HepG2 (cell line): Measurements from ENCODE around the gene RANGRF. TPM values are rescaled to one million over a fixed set of nuclear protein-coding genes. Genes with fewer than 3 reads are reported as not detected.

Source experiments
- CEBPB ChIP-seq: IDR thresholded peaks from 2 replicates; pipeline ENCODE4 v1.6.1; 2011; ENCODE audit warnings: low read depth, low read length, improper control_type of control experiment, borderline replicate concordance
- FOXK2 ChIP-seq: fragments of 450-650 bp; IDR thresholded peaks from 2 replicates; pipeline ENCODE4 v1.6.1; 2016
- GATA4 ChIP-seq: sonication (generic); IDR thresholded peaks from 2 replicates; pipeline ENCODE4 v1.6.1; 2016; ENCODE audit warnings: antibody characterized with exemption, low read depth, borderline replicate concordance
- NR3C1 ChIP-seq: sonication (generic); formaldehyde crosslinking; IDR thresholded peaks from 2 replicates; pipeline ENCODE4 v1.4.0; 2020; ENCODE audit warnings: missing genetic modification reagents
- RFX1 ChIP-seq: fragments of 450-650 bp; IDR thresholded peaks from 2 replicates; pipeline ENCODE4 v1.6.1; 2017
- TAF15 ChIP-seq: fragments of 200-400 bp; formaldehyde crosslinking; IDR thresholded peaks from one replicate; pipeline ENCODE4 v1.6.1; 2018; ENCODE audit warnings: mild to moderate bottlenecking, low read depth, low read length; ENCODE audit not compliant: poor library complexity, severe bottlenecking
- TBP ChIP-seq: sonication (generic); formaldehyde crosslinking; IDR thresholded peaks from 2 replicates; pipeline ENCODE4 v1.5.0; 2020; ENCODE audit warnings: missing genetic modification reagents
- ZBTB38 ChIP-seq: sonication (generic); formaldehyde crosslinking; IDR thresholded peaks from 2 replicates; pipeline ENCODE4 v1.5.1; 2020; ENCODE audit warnings: mild to moderate bottlenecking, missing genetic modification reagents
- ZBTB8A ChIP-seq: sonication (generic); formaldehyde crosslinking; IDR thresholded peaks from 2 replicates; pipeline ENCODE4 v1.4.0; 2020; ENCODE audit warnings: mild to moderate bottlenecking, low read depth, missing genetic modification reagents, borderline replicate concordance
- ZNF326 ChIP-seq: sonication (generic); formaldehyde crosslinking; IDR thresholded peaks from 2 replicates; pipeline ENCODE4 v1.4.0; 2020; ENCODE audit warnings: missing genetic modification reagents, borderline replicate concordance
- ZNF441 ChIP-seq: sonication (generic); formaldehyde crosslinking; IDR thresholded peaks from 2 replicates; pipeline ENCODE4 v1.7.0; 2021; ENCODE audit warnings: missing genetic modification reagents, borderline replicate concordance
- ZNF615 ChIP-seq: sonication (generic); formaldehyde crosslinking; IDR thresholded peaks from 2 replicates; pipeline ENCODE4 v1.5.0; 2020; ENCODE audit warnings: mild to moderate bottlenecking, missing genetic modification reagents, borderline replicate concordance
- ZNF772 ChIP-seq: sonication (generic); formaldehyde crosslinking; IDR thresholded peaks from 2 replicates; pipeline ENCODE4 v1.5.0; 2020; ENCODE audit warnings: mild to moderate bottlenecking, missing genetic modification reagents
- polyA plus RNA-seq, 8 experiments: library from polyadenylated mRNA; depleted of rRNA in 3 of 8; stranded (reverse) in 7 of 8; unstranded in 1 of 8; fragments of >200 nt; fragmentation: Illumina TruSeq in 4 of 8; extraction: Trizol in 4 of 8; gene quantifications; 2 replicates each; pipeline versions ENCODE4 v1.2.1 to v1.2.3, GENCODE V29; 2011 to 2016; ENCODE audit warnings: low read depth in 4 of 8, missing spikeins in 1 of 8, mixed read lengths in 1 of 8; ENCODE audit not compliant: insufficient read depth in 1 of 8
- total RNA-seq, 5 experiments: library from RNA; depleted of rRNA; stranded (reverse); fragments of >200 nt; fragmentation: Illumina TruSeq; extraction: Trizol; gene quantifications; 2 replicates each; pipeline ENCODE4 v1.2.3, GENCODE V29; 2016; ENCODE audit warnings: low read depth in 1 of 5
- TF ChIP-seq, protein P1 (sequence below): sonication (generic); formaldehyde crosslinking; IDR thresholded peaks from 2 replicates; pipeline ENCODE4 v1.5.0; 2020; ENCODE audit warnings: missing genetic modification reagents
- TF ChIP-seq, protein P2 (sequence below): sonication (generic); formaldehyde crosslinking; IDR thresholded peaks from 2 replicates; pipeline ENCODE4 v1.4.0; 2020; ENCODE audit warnings: mild to moderate bottlenecking, missing genetic modification reagents
- TF ChIP-seq, protein P3 (sequence below): sonication (generic); formaldehyde crosslinking; IDR thresholded peaks from 2 replicates; pipeline ENCODE4 v1.5.1; 2020; ENCODE audit warnings: missing genetic modification reagents, mild to moderate bottlenecking, borderline replicate concordance
- TF ChIP-seq, protein P4 (sequence below): IDR thresholded peaks from 2 replicates; pipeline ENCODE4 v1.6.1; 2016; ENCODE audit warnings: missing biosample characterization, missing genetic modification reagents, low read depth
- TF ChIP-seq, protein P5 (sequence below): sonication (generic); formaldehyde crosslinking; IDR thresholded peaks from 2 replicates; pipeline ENCODE4 v1.4.0; 2020; ENCODE audit warnings: missing genetic modification reagents, mild to moderate bottlenecking, borderline replicate concordance

RANGRF gene
- total and polyA plus RNA-seq, 2 of the 13 experiments (the other 11 are each of a cell fraction or from before 2014, with no cell fraction given), result 18.6 to 40.7 TPM

DNA sequence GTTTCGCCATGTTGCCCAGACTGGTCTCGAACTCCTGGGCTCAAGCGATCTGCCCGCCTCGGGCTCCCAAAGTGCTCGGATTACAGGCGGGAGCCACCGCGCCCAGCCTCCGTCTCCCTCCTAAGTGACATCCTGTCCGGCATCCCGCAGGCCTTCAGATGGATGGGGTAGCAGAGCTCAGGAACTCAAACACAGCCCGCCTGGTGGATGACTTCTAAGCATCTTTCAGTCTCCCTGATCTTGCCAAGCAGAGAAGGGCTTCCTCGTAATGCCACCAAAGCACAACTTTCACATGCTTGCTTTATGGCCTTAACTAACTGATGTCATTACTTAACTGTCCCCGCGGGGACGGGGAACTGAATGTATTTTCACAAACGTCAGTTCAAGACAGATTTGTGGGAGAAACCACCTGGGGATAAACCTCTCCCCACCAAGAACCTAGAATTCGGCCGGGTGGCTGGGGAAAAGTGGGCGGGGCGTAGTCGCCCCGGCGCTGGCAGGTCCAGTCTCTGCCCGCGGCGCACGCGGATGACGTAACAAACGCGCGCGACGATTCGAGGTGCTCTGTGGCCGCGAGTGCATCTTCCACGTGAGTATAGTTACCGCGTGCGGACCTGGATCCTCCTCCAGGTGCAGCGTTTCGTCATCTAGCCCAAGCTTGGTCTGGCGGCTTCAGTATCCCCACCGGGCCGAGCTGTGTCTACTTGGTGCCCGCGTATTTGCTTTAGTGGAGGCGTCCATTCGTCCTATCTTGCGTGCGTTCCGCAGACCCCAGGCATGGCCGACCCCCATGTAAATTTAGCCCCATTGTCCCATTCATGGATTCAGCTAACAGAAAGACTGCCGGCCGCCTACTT lies 39.5 kb upstream of the RANGRF start, which contains the start of gene PFAS (continued):
- TF ChIP-seq, protein P1, sequence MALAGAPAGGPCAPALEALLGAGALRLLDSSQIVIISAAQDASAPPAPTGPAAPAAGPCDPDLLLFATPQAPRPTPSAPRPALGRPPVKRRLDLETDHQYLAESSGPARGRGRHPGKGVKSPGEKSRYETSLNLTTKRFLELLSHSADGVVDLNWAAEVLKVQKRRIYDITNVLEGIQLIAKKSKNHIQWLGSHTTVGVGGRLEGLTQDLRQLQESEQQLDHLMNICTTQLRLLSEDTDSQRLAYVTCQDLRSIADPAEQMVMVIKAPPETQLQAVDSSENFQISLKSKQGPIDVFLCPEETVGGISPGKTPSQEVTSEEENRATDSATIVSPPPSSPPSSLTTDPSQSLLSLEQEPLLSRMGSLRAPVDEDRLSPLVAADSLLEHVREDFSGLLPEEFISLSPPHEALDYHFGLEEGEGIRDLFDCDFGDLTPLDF, result no peak; the same call in 1 of the 2 replicates
- TF ChIP-seq TBP, result no peak
- TF ChIP-seq, protein P2, sequence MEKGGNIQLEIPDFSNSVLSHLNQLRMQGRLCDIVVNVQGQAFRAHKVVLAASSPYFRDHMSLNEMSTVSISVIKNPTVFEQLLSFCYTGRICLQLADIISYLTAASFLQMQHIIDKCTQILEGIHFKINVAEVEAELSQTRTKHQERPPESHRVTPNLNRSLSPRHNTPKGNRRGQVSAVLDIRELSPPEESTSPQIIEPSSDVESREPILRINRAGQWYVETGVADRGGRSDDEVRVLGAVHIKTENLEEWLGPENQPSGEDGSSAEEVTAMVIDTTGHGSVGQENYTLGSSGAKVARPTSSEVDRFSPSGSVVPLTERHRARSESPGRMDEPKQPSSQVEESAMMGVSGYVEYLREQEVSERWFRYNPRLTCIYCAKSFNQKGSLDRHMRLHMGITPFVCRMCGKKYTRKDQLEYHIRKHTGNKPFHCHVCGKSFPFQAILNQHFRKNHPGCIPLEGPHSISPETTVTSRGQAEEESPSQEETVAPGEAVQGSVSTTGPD, result no peak
- TF ChIP-seq ZNF772 (CRISPR knock-in tag), result no peak; the same call in 1 of the 2 replicates
- TF ChIP-seq ZNF615, result no peak
- peak; percentile 65; the same call in 1 of the 2 replicates for TF ChIP-seq CEBPB
- TF ChIP-seq ZNF326 (CRISPR knock-in tag), result no peak
- 0 out of 2 replicates have a peak, but pooled peaks have one; percentile 27 for TF ChIP-seq GATA4
- TF ChIP-seq, protein P3, sequence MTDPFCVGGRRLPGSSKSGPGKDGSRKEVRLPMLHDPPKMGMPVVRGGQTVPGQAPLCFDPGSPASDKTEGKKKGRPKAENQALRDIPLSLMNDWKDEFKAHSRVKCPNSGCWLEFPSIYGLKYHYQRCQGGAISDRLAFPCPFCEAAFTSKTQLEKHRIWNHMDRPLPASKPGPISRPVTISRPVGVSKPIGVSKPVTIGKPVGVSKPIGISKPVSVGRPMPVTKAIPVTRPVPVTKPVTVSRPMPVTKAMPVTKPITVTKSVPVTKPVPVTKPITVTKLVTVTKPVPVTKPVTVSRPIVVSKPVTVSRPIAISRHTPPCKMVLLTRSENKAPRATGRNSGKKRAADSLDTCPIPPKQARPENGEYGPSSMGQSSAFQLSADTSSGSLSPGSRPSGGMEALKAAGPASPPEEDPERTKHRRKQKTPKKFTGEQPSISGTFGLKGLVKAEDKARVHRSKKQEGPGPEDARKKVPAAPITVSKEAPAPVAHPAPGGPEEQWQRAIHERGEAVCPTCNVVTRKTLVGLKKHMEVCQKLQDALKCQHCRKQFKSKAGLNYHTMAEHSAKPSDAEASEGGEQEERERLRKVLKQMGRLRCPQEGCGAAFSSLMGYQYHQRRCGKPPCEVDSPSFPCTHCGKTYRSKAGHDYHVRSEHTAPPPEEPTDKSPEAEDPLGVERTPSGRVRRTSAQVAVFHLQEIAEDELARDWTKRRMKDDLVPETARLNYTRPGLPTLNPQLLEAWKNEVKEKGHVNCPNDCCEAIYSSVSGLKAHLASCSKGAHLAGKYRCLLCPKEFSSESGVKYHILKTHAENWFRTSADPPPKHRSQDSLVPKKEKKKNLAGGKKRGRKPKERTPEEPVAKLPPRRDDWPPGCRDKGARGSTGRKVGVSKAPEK (CRISPR knock-in tag), result no peak; the same call in 1 of the 2 replicates
- TF ChIP-seq RFX1, result no peak
- no peak for TF ChIP-seq ZBTB8A (CRISPR knock-in tag)
- no peak for TF ChIP-seq TAF15
- TF ChIP-seq ZNF441 (CRISPR knock-in tag), result no peak
- TF ChIP-seq, protein P4, sequence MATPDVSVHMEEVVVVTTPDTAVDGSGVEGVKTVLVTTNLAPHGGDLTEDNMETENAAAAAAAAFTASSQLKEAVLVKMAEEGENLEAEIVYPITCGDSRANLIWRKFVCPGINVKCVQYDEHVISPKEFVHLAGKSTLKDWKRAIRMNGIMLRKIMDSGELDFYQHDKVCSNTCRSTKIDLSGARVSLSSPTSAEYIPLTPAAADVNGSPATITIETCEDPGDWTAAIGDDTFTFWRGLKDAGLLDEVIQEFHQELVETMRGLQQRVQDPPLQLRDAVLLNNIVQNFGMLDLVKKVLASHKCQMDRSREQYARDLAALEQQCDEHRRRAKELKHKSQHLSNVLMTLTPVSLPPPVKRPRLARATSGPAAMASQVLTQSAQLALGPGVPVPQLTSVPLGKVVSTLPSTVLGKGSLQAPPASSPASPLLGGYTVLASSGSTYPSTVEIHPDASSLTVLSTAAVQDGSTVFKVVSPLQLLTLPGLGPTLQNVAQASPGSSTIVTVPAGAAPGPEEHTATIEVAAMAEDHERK (CRISPR knock-in tag), result no peak
- TF ChIP-seq FOXK2, result no peak
- TF ChIP-seq, protein P5, sequence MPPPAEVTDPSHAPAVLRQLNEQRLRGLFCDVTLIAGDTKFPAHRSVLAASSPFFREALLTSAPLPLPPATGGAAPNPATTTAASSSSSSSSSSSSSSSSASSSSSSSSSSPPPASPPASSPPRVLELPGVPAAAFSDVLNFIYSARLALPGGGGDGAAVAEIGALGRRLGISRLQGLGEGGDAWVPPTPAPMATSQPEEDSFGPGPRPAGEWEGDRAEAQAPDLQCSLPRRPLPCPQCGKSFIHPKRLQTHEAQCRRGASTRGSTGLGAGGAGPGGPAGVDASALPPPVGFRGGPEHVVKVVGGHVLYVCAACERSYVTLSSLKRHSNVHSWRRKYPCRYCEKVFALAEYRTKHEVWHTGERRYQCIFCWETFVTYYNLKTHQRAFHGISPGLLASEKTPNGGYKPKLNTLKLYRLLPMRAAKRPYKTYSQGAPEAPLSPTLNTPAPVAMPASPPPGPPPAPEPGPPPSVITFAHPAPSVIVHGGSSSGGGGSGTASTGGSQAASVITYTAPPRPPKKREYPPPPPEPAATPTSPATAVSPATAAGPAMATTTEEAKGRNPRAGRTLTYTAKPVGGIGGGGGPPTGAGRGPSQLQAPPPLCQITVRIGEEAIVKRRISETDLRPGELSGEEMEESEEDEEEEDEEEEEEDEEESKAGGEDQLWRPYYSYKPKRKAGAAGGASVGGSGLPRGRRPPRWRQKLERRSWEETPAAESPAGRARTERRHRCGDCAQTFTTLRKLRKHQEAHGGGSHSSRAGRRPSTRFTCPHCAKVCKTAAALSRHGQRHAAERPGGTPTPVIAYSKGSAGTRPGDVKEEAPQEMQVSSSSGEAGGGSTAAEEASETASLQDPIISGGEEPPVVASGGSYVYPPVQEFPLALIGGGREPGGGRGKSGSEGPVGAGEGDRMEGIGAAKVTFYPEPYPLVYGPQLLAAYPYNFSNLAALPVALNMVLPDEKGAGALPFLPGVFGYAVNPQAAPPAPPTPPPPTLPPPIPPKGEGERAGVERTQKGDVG (CRISPR knock-in tag), result peak; percentile 76; the same call in 1 of the 2 replicates
- TF ChIP-seq NR3C1, result no peak
- TF ChIP-seq ZBTB38 (CRISPR knock-in tag), result peak; percentile 61; the same call in 1 of the 2 replicates
